Prostate gland (tissue), 2 donors: ENCODE results near the gene LCMT2. TPM values are rescaled to one million over a fixed set of nuclear protein-coding genes. Genes with fewer than 3 reads are reported as not detected.
A peak's percentile ranks its signal among the peaks of the same experiment; 100 is the strongest.

Experiments
- DNase-seq: peaks from one replicate; pipeline ENCODE4 v3.0.0-alpha.2; 2019; ENCODE audit warnings: low spot score
- H3K27ac ChIP-seq, 2 donors: fragments of 200-600 bp; sonication (generic); 2 replicates each; pipeline ENCODE4 v1.5.1; 2017 to 2019
- H3K27me3 ChIP-seq: fragments of 200-600 bp; sonication (generic); replicated peaks from 2 replicates; pipeline ENCODE4 v1.5.1; 2019; ENCODE audit not compliant: insufficient read depth
- H3K36me3 ChIP-seq, 2 donors: fragments of 200-600 bp; sonication (generic); 1 replicate in 1 of 2; 2 replicates in 1 of 2; pipeline versions ENCODE4 v1.5.1 to v1.8.1; 2017 to 2019
- H3K4me1 ChIP-seq: fragments of 200-600 bp; sonication (generic); replicated peaks from 2 replicates; pipeline ENCODE4 v1.5.1; 2019
- H3K4me3 ChIP-seq, 2 donors: fragments of 200-600 bp; sonication (generic); 2 replicates each; pipeline ENCODE4 v1.5.1; 2017 to 2019
- H3K9me3 ChIP-seq: fragments of 200-600 bp; sonication (generic); 2 replicates; pipeline ENCODE4 v1.5.1; 2017
- CTCF ChIP-seq, 4 experiments: fragments of 200-600 bp in 2 of 4; fragments of 450-650 bp in 2 of 4; sonication (generic) in 2 of 4; IDR thresholded peaks; 1 replicate in 3 of 4; 2 replicates in 1 of 4; pipeline ENCODE4 v1.5.1; 2016 to 2019; ENCODE audit warnings: antibody characterized with exemption in 4 of 4, mild to moderate bottlenecking in 2 of 4, moderate library complexity in 2 of 4
- POLR2A ChIP-seq: fragments of 450-650 bp; IDR thresholded peaks from one replicate; pipeline ENCODE4 v1.6.1; 2016; ENCODE audit warnings: antibody characterized with exemption, mild to moderate bottlenecking
- POLR2AphosphoS5 ChIP-seq: sonication (generic); formaldehyde crosslinking; IDR thresholded peaks from one replicate; pipeline ENCODE4 v1.6.1; 2017; ENCODE audit warnings: antibody characterized with exemption
- WGBS: methylation state at CpG from one replicate; pipeline ENCODE4 v1.1.5; 2018; 5-methylcytosine and 5-hydroxymethylcytosine counted together
- intact Hi-C: fragments of 100-400 bp; cut with DNase I; formaldehyde crosslinking; loops from one replicate; pipeline ENCODE4 v1.14.2; 2022
- total RNA-seq, 2 donors: library from RNA; depleted of rRNA; stranded (reverse); fragments of >200 nt; gene quantifications; one replicate each; pipeline ENCODE4 v1.1.0, GENCODE V29; 2016

LCMT2 gene
- total RNA-seq, 2 donors from 2014 or later: 6.8 to 7.4 TPM

- Histone ChIP-seq H3K36me3 (no peaks in the 10 kb centered on the region), H3K9me3 (no peaks in the 10 kb centered on the region), H3K4me3 (no peak overlapping the region), H3K27me3 (no peaks in the 10 kb centered on the region), H3K4me1 (peaks cover 5% of the 10 kb centered on the region), H3K27ac (no peak overlapping the region)
- 87% methylated on average over 11 of the region's 11 CpGs for WGBS
- intact Hi-C loops: no loop called here
- DNase-seq: no peak
- TF ChIP-seq POLR2A (no peak), CTCF (IDR thresholded peaks at IDR 0.05) (no peak), POLR2AphosphoS5 (no peak)
Observed at GRCh38 chr15:43278869-43279268, 51.5 kb downstream of the LCMT2 start.

GRCh38 chr15:43277901-43278300 lies 52.5 kb downstream of the LCMT2 start:
- H3K27ac ChIP-seq: no peak overlapping the region
- H3K9me3 ChIP-seq: no peaks in the 10 kb centered on the region
- intact Hi-C loops: no loop called here
- H3K36me3 ChIP-seq: no peaks in the 10 kb centered on the region
- H3K27me3 ChIP-seq: no peaks in the 10 kb centered on the region
- 31% methylated on average over 4 of the region's 4 CpGs for WGBS
- peak; percentile 79 for DNase-seq
- no peak for TF ChIP-seq POLR2A
- peak; percentile 68 for TF ChIP-seq POLR2AphosphoS5
- H3K4me1 ChIP-seq: peaks cover 5% of the 10 kb centered on the region
- no peak overlapping the region for H3K4me3 ChIP-seq

- intact Hi-C loops: no loop called here
- Histone ChIP-seq H3K4me3 (no peak overlapping the region), H3K9me3 (no peaks in the 10 kb centered on the region), H3K27ac (no peak overlapping the region), H3K27me3 (no peaks in the 10 kb centered on the region), H3K36me3 (no peaks in the 10 kb centered on the region), H3K4me1 (peaks cover 5% of the 10 kb centered on the region)
- 70% methylated on average over 10 of the region's 10 CpGs for WGBS
- no peak for DNase-seq
- no peak for TF ChIP-seq POLR2AphosphoS5
- TF ChIP-seq CTCF (IDR thresholded peaks at IDR 0.05): no peak
- TF ChIP-seq POLR2A: no peak
Observed at GRCh38 chr15:43277231-43277823, 53.0 kb downstream of the LCMT2 start.

GRCh38 chr15:43276563-43277200 lies 53.7 kb downstream of the LCMT2 start:
- TF ChIP-seq POLR2A (no peak), CTCF (IDR thresholded peaks at IDR 0.05) (no peak), POLR2AphosphoS5 (no peak)
- no peak for DNase-seq
- Histone ChIP-seq H3K4me1 (peaks cover 5% of the 10 kb centered on the region), H3K36me3 (no peaks in the 10 kb centered on the region), H3K27ac (no peak overlapping the region), H3K9me3 (no peaks in the 10 kb centered on the region), H3K27me3 (no peaks in the 10 kb centered on the region), H3K4me3 (no peak overlapping the region)
- intact Hi-C loops: no loop called here
- whole genome bisulfite sequencing: 86% methylated on average over 12 of the region's 12 CpGs

- H3K9me3 ChIP-seq: no peaks in the 10 kb centered on the region
- peak; percentile 49 for DNase-seq
- no peak overlapping the region for H3K27ac ChIP-seq
- intact Hi-C loops: no loop called here
- no peak overlapping the region for H3K4me3 ChIP-seq
- no peaks in the 10 kb centered on the region for H3K27me3 ChIP-seq
- peaks cover 5% of the 10 kb centered on the region for H3K4me1 ChIP-seq
- peak; percentile 86 for TF ChIP-seq POLR2AphosphoS5
- no peak for TF ChIP-seq POLR2A
- no peaks in the 10 kb centered on the region for H3K36me3 ChIP-seq
- WGBS: 40% methylated on average over 15 of the region's 15 CpGs
Observed at GRCh38 chr15:43275740-43276562, 54.4 kb downstream of the LCMT2 start.
